ENCODE data around the gene SACS.

GRCh38 chr13:23322353-23323336, 110.9 kb downstream of the SACS start:
- TF ChIP-seq, protein P1, sequence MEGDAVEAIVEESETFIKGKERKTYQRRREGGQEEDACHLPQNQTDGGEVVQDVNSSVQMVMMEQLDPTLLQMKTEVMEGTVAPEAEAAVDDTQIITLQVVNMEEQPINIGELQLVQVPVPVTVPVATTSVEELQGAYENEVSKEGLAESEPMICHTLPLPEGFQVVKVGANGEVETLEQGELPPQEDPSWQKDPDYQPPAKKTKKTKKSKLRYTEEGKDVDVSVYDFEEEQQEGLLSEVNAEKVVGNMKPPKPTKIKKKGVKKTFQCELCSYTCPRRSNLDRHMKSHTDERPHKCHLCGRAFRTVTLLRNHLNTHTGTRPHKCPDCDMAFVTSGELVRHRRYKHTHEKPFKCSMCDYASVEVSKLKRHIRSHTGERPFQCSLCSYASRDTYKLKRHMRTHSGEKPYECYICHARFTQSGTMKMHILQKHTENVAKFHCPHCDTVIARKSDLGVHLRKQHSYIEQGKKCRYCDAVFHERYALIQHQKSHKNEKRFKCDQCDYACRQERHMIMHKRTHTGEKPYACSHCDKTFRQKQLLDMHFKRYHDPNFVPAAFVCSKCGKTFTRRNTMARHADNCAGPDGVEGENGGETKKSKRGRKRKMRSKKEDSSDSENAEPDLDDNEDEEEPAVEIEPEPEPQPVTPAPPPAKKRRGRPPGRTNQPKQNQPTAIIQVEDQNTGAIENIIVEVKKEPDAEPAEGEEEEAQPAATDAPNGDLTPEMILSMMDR (IDR thresholded peaks at IDR 0.05): no peak
- TF ChIP-seq POLR2A (IDR thresholded peaks at IDR 0.05): no peak
